Stimulated activated CD8-positive, alpha-beta memory T cell treated with anti-CD3 and anti-CD28 coated beads, Interleukin-12 subunit alpha, Interleukin-12 subunit beta, amount 100 ng/mL, for 4 hours (primary cell): ENCODE data around the gene CMIP.

Experiments used
- DNase-seq: peaks from one replicate; pipeline ENCODE4 v3.0.0-alpha.2; 2020; ENCODE audit warnings: low read depth

Gene CMIP

DNA sequence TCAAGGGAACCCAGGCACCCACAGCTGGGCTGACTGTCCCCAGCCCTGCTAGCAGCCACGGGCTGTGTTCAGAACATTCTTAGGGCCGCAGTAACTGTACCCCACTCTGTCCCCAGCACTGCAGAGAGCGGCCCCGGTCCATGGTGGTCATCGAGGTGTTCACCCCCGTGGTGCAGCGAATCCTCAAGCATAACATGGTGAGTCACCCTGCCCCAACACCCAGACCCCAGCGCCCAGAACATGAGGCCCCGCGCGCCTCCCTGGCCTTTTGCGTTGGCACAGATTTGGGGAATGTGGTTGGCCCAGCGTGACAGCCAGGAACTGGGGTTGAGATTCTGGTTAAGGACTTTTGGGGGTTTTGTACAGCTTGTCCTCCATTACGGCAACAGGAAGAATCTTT lies 219.5 kb downstream of the CMIP start:
- DNase-seq, result no peak

DNA sequence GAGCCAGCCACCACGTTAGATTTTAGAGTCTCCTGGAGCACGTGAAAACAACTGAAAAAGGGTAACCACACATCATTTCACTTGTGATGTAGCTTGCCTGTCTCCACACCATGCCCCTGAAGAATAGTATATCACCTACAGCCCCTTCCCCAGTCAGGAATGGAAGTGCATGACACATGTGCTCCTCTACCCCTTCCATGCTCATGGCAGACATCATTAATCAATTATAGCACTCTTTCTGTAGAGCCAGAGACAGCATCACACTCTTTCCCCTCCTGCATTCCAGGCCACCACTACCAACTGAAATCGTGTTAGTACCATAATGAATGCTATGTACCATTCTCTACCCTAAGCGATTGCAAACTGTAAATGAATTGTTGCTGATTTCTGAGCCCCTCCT lies 221.0 kb downstream of the CMIP start:
- DNase-seq, result no peak

DNA sequence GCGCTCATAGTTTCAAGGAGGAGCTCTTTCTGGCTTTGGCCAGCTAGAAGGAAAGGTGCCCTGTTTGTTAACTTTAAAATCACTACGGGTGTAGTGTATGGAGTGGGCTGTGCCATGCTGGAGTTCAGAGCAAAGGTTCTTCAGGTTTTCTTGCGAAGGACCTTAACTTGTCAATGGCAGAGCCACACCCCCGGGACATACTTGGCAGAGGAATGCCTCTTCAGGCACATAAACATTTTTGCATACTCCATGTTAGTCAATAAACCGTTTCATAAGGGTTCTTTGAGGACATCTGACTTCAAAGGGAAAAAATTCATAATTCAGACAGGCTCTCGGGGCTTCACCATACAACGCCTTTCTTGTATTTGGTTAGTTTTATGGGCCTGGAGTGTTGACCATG lies 221.5 kb downstream of the CMIP start:
- no peak for DNase-seq

DNA sequence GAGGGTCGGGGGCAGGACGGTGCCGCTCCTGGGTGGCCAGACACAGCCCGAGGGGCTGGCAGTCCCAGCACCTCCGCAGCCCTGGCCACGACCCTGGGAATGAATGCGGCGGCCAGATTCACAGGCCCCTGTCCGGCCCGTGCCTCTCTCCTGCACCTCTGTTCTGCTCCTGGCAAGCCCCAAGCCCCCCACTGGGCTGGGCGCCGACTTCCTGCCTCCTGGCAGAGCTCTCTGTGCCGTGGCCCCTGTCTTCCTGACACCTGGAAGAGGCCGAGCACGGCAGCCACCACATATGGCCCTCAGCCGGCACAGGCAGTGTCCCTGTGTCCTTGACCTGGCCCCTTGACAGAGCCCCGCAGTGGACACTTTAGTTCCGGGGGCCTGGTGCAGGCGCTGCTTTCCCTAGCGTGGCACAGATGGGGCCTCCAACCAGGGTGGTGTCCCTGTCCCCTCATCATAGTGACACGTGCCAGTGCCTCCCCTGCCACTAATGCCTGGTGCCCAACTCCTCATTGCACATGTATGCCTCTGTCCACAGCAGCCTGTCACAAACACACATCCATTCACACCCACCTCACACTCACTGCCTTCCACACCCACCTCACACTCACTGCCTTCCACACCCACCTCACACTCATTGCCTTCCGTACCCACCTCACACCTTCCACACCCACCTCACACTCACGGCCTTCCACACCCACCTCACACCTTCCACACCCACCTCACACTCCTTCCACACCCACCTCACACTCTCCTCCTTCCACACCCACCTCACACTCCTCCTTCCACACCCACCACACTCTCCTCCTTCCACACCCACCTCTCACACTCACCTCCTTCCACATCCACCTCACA lies 223.9 kb downstream of the CMIP start:
- no peak for DNase-seq

DNA sequence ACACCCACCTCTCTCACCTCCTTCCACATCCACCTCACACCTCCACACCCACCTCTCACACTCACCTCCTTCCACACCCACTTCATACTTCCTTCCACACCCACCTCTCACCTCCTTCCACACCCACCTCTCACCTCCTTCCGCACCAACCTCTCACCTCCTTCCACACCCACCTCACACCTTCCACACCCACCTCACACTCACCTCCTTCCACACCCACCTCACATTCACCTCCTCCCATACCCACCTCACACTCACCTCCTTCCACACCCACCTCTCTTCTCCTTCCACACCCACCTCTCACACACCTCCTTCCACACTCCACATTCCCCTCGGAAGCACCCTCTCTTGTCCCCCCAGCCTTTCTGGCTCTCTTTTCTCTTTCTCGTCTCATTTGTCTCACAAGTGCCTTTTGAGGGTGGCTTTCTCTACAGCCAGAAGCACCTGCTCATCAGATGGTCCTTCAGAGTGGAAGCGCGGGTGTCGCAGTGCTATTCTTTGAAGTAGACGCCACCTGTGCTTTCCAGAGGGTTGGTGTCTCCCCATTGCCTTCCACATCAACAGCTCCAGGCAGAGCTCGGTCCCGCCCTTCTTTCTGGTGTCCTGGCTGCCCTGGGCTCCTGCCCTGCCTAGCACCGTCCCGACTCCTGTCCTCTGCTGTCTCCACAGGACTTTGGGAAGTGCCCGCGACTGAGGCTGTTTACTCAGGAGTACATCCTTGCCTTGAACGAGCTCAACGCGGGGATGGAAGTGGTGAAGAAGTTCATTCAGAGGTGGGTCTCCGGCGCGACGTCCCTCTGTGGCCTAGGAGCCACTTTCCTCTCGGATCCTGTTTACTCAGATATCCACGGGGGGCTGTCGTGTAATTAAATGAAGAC lies 225.1 kb downstream of the CMIP start:
- DNase-seq, result no peak

DNA sequence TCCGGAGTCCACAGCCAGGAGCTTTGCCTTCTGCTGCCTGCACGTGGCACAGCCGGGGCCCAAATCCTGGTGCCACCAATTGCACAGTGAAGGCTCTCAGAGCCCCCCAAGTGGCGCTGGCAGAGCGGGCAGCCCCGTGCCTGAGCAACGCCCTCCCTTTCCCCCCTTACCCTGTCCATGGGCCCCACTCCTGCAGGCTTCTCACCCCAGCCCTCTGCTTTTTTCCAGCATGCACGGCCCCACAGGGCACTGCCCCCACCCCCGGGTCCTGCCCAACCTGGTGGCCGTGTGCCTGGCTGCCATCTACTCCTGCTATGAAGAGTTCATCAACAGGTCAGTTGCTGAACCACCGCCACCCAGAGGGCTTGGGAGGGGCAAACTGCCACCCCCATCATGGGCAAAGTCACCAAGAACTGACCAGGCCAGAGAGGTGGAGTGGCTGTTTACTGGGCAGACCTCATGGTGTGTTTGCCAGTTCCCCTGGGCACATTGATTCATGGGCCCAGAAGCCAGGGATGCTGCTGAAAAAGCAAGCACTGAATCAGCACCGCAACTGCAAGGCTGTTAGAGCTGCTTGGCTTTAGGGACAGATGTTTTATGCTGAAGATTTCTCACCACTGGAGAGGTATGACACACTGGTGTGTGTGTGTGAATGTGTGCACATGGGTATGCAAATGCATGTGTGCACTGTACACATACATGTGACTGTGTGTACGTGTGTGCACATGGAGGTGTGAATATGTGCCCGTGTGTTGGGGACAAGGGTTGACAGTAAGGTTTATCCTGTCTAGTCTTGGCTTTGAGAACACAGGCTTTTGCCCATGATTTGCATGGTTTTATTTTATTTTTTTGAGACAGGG lies 227.4 kb downstream of the CMIP start:
- DNase-seq, result no peak

DNA sequence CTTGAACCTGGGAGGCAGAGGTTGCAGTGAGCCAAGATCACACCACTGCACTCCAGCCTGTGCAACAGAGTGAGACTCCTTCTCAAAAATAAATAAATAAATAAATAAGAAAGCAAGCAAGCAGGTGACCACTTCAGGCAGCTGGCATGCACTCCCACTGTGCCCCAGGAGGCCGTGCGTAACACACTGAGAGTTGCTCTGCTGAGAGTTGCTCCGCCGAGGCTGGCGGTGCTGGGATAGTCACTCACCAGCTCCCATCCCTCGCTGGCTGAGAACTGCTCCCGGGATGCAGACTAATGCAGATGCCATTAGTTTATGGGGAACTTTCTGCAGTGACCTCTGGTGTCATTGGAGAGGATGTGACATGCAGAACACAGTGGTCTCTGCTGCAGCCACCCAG lies 228.8 kb downstream of the CMIP start:
- DNase-seq, result no peak

DNA sequence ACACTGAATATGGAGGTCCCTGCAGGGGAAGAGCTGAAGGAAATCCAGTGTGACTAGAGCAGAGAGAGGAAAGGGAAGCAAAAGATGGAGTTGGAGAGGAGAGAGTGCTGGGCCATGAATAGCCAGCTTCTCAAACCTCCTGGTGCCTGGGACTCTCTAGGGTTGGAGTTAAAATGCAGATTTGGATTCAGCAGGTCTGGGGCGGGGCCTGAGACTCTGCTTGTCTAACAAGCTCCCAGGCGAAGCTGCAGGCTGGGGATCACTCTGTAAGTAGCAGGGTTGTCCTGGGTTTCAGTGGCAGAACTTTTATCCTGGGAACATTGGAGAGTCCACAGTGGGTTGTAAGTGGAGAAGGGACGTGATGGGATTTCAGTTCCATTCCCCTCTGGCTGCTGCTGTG lies 231.1 kb downstream of the CMIP start:
- DNase-seq, result no peak

DNA sequence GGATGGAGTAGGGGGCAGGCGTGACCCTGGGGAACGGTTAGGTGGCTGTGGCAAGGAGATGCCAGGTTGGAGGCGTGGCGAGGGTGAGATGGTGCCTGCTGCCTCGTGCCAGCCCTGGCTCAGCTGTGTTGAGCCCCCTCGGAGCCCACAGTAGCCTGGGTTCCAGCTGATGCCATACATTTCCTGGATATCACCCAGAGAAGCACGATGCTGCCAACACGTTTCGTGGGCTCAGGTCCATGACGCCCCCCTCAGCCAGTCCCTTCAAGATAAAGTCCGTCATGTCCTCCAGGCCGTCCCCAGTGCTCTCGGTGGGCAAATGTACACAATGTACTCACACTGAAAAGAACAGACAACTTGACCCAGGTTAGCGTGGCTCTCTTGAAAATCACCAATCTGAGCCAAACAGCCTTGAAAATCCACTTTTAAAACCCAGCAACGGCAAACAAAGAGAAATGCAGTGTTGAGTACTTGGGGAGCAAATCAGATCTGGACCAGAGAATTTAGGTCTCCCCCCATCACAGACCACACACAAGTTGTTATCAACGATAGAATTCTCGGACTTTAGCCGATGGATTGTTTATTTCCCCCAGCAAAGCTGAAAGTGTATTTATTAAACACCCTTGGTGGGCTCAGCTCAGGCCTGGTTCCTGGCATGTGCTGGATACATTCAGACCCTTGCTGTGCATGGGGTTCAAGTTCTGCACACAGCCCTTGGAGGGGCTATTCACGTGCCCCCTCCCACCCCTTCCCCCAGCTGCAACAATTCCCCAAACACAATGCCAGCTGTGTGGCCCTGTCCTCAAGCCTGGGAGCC lies 231.7 kb downstream of the CMIP start:
- no peak for DNase-seq

DNA sequence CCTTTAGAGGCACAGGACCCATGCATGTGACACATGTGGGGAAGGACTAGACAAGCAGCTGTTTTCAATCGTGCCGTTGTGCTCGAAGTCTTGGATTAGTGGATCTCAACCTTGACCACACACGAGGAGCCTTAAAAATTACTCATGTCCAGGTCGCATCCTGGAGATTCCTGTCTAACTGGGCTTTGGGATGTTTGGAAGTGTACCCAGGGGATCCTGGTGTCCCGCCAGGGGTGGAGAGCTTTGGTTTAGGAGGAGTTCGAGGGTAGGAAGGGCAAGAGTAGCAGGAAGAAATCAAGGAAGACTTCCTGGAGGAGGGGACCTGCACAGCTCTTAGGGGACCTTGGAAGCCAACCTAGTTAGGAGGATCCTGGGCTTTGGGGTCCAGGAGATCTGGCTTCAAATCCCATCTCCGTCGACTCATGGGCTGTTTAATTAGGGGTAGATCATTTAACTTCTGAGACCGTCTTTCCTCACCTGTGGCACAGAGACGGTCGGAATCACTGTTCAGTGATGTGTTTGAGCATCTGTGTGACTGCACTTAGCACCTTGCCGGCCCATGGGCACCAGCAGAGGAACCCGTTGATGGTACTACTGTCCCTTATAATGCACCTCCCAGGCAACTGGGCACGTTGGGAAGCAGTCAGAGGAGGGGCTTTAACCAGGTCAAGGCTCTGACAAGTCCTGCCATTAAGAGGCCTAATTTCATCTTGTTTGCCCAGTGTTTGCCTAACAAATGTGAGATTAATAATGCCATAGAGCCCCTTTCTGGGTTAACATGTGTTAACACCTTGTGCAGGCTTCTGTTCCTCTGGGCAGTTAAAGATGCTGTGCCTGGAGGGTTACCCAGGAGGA lies 232.5 kb downstream of the CMIP start:
- no peak for DNase-seq

DNA sequence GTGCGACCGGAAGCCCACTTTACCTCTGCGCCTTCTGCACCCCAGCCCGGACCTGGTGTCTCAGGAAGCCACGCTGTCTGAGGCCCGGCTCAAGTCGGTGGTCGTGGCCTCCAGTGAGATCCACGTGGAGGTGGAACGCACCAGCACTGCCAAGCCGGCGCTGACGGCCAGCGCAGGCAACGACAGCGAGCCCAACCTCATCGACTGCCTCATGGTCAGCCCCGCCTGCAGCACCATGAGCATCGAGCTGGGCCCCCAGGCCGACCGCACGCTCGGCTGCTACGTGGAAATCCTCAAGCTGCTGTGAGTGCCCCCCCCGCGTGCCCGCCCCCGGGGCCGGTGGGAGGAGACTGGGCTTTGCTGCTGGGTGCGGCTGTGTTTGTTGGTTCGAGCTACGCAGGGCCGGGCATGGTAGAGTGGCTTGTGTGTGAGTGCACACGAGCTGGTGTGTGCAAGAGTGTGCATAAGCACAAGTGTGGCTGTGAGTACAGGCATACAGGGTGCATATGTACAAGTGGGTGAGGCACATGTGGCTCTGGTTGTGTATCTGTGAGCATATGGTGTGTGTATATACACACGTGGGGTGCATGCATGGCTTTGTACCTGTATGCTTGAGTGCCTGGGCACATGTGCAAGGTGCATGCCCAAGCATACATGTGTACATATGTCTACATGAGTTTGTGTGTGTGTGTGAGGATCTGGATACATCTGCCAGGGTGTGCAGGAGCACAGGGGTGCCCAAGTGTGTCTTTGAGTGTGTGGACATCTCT lies 233.9 kb downstream of the CMIP start:
- DNase-seq, result no peak

DNA sequence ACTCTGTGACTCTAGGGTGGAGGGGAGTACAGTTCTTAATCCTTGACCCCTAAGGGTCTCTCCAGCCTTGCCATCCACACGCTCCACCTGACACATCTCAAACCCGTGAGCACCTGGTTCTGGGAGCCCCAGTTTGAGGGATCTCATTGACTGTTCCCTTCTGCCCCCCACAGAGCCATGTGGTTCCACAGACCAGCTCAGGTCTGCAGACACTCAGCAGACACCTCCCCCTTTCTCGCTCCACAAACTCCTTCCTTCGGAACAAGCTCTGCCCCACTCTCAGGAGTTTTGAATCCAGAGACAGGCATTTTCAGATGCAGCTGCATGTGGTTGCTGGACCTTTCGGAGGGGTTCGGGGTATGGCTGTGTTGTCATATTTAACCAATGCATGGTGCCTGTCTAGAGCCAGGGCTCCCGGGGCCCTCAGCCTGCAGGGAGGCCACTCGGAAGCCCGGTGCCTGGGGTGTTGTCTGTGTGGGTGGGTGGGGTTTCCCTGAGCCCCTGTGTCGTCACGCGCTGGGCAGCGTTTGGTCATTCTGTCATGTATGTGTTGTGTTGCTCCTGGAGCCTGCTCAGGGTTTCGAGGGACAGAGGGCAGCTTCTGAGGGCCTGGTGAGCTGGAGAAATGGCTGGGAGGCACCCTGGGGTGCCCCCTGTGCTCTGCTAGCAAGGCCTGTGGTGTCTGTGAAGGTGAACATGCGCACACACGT lies 235.3 kb downstream of the CMIP start:
- no peak for DNase-seq

DNA sequence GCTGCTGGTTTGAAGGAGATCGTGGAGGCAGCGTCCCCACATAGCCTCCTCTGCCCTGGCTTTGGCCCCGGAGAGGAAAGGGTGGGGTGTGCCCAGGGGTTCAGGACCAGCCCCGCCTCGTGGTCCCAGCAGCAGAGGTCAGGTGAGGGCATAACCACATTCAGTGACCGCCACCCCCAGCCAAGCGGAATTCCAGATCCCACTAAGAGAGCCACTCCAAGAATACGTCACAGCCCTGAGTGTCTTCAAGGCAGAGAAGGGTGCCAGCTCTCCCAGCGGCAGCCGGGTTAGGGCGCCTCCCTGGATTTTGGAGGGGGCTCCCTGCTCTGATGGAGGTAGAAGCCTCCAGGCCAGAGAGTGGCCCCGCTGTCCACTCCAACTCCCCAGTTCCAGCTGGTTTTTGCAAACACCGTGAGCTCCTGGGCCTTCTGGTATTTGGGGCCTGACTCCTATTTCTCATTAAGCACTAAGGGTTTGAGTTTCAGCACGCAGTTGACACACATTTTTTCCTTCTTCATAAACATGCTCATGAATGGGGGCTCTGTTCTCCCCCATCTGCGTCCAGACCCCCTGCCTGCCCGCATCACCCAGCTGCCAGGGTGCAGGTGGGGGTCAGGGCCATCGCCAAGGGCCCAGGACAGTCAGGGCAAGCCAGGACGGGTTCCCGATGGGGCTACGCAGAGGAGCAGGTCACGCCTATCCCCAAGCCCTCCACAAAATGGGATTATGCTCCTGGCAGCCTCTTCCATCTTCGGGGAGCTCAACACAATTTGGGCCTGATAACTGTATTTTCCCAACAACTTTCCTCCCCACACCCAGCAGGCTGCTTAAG lies 236.1 kb downstream of the CMIP start:
- DNase-seq, result no peak

DNA sequence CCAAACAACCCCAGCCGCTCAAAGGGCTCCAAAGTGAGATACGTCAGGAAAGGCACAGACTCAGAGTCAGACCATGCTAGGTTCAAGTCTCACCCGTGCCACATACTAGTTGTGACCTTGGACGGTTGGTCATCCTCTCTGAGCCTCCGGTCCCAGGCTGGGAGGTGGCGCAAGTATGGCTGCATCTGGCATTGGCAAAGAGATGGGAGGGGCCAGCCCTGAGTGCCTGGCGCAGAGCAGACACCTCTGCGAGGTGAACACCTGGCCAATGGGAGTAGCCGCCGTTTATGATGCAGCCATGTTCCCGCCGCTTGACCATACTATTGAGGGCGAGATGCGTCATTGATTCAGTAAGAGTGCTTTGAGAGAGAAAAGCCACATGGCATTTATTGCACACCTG lies 236.7 kb downstream of the CMIP start:
- DNase-seq, result no peak

DNA sequence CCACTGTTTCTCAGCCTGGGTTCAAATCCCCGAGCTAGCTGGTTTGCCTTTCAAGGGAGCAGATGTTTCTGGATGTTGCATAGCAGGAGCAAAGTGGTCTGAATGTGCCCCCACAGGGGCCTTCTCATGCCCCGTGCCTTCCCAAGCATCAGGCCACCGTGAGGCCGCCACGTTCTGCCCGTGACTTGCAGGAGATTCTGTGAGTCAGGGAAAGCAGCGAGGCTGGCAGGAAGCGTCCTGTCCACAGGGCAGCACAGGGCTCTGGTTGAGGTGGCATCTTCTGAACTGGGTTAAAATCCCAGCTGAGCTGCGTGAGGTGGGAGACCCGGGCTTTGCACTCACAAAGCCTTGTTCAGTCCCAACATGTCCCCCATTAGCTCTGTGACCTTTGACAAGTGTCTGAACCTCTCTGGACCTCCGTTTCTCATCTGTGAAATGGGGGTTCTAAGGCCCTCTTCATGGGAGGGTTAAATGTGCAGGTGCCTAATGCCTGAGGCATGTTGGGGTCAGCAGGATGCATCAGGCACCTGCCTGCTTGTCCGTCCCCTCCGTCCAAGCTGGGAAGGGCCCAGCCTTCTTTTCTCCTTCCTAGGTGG lies 239.7 kb downstream of the CMIP start:
- DNase-seq, result no peak

DNA sequence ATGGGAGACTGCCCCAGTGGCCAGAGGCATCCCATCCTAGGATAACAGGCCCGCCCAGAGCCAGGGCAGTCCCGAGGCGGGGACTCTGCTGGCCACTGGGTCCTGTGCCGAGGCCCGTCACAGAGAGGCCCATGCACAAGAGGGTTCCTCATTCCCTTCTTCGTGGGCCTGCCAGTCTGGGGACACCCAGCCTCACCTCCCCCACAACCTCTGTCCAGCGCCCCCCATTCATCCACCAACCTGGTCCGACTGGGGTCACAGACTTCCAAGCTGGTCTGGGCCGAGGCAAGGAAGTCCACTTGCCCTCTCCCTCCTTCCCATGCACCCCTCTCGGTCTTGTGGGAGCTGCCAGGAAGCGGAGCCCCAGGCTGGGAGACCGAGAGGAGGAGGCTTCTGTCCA lies 240.3 kb downstream of the CMIP start:
- no peak for DNase-seq

DNA sequence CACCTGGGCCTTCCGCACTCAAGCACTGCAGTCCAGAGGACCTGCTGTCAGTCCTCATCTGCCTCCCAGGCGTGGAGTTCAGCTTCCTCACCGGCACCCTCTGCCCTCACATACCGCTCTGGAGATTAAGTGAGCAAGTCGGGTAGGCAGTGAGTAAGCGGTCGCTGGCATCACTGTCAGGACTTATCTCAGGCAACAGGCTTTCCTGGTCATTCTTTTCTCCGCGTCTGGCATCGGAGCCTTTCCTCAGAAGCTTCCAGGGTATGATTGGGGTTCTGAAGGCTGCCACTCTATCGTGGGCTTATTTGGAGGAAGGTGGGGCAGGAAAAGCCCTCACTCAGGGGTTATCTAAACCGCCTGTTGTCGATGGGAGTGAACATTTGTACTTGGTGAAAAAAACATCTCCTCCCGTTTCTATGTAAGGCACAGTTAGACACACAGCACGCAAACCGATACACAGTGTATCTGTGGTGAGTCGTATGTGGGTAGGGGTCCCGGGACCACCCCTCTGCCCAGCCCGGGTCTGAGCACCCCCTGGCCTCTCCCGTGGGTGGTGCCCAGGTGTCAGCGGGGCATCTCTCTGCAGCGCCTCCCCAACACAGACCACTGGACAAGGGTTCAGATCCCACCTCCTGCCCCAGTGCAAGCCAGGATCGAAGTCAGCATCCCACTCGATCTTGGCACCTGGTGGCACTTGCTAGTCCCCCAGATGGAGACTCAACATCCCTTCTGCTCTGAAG lies 242.0 kb downstream of the CMIP start:
- no peak for DNase-seq
